HG02981 (cell line): ENCODE results near the gene CPA4.
"Not testable (repeated sequence)": the region's sequence is repeated elsewhere in the genome, so short reads cannot be mapped to it uniquely, and the experiment has no call there.

Source experiments
- ATAC-seq: cut with Tn5 transposase; IDR thresholded peaks from one replicate; pipeline ENCODE4 v1.9.1; 2021; ENCODE audit warnings: mild to moderate bottlenecking, moderate library complexity; ENCODE audit not compliant: unreplicated experiment

Gene CPA4

DNA sequence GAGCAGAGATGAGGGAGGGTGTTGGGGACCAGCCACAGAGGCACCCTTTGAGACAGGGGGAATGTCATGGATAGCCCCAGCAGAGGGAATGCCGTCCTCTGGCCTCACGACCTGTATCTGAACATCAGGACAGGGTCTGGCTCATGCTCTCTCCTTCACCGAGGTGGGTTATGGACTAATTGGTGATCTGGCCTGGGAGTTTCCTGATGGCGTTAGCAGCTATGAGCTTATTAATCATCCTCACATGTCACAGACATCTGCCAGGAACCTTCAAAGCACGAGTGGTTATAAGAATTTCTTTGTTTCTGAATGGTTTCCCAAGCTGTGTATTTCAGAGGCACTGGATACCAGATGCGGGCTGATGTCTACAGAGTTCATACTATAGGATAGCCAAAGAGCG lies 6.9 kb downstream of the CPA4 start:
- no peak for ATAC-seq

DNA sequence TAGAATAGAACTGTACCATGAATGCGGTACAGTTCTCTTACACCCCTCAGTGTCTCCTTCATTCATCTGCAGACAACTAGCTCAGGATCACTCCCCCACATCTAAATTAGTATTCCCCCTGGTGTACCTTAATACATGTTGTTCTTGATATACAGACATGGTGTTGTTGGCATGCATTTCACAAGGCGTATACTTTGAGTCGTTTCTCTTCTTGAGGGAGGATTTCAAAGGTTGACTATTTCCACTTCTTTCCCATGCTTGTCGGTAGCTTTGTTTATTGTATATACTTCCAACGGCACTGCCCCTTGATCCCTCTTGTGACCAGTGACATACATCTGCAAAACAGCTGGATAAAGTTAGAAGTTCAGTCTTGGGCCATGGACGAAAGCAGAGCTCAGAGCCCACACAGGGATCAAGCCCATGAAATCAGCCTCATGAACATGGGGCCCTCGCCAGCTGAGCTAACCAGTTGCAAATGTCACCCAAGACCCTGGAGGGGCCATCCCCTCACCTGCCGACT lies 8.6 kb downstream of the CPA4 start:
- no peak for ATAC-seq

DNA sequence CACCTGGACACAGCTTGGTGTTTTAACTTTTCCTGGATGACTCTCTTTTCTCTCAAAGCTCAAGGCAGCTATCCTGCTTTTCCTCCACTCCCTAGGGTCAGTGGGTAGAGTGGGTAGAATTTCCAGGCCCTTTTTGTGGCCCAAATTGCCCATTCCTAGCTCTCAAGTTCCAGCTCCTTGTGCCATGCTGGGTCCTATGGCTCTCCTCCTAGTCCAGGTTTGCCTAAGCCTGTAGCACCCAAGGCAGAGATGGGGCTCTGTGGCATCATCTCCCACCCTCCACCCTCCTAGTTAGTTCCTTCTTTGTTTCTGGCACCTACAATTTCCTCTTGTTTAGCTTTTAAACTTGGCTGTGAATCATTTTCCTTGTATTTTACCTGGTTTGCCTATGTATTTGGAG lies 9.7 kb downstream of the CPA4 start:
- ATAC-seq = no peak

DNA sequence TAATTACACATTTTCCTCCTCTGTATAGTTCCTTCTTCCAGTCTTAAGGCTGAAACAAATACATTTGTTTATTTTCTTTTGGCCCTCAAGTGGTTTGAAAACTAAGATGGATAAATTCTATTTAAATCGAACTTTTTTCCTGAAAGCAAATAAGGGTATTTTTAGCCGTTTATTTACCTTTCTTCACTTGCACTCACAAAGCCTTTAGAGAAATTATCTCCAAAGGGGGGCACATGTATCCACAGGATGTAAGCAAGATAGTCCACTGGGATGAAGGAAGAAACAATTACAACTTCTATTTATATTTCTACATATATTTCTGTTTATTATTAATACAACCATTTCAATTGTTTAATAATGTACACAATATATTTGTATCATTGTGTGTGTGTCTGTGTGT lies 10.2 kb downstream of the CPA4 start:
- no peak for ATAC-seq

DNA sequence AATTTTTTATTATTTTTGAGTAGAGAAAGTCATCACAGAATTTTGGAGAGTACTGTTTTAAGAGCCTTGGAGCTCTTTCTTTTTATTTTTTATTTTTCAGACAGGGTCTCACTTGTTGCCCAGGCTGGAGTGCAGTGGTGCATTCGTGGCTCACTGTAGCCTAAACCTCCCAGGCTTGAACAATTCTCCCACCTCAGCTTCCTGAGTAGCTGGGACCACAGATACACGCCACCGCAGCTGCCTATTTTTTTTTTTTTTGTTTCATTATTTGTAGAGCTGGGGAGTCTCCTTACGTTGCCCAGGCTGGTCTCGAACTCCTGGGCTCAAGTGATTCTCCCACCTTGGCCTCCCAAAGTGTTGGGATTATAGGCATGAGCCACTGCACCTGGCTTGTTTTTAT lies 10.6 kb downstream of the CPA4 start:
- ATAC-seq = no peak

DNA sequence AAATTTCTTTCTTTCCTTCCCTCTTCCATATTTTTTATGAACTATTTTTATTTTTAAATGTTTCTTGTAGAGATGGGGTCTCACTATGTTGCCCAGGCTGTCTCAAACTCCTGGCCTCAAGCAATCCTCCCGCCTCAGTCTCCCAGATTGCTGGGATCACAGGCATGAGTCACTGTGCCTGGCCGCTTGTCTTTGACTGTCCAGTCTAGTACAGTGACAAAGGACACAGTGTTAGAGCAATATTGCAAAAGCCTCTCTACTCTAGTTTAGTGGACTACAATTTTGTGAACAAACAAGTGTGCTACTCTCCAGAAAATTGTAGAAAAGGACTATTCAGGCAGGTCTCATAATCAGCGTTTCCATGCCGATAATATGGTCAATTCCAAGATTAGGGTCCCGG lies 11.0 kb downstream of the CPA4 start:
- no peak for ATAC-seq

GRCh38 chr7:130304878-130305277 lies 11.9 kb downstream of the CPA4 start:
- ATAC-seq = no peak

DNA sequence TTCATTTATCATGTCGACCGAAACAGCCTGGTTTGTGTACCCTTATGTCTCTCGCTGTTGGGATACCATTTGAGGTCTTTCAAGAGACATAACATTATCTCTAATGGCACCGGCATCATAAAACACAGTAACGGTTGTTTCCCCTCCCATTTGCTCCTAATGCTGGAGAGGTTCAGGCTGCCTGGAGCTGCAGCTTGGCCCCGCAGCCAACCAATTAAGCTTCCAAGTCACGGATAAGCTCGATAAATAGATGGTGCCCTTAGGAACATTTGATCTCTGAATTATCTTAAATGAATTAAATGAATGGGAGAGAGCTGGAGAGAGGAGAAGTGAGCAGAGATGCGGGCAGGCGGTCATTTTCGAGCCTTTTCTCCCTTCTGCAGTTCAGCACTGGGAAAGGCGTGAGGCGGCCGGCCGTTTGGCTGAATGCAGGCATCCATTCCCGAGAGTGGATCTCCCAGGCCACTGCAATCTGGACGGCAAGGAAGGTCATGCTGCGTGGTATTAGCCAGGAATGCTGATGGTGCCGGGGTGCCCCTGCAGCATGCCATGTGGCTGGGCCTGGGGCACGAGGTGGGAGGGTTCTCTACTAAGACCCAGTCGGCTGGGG lies 12.6 kb downstream of the CPA4 start:
- ATAC-seq = no peak

DNA sequence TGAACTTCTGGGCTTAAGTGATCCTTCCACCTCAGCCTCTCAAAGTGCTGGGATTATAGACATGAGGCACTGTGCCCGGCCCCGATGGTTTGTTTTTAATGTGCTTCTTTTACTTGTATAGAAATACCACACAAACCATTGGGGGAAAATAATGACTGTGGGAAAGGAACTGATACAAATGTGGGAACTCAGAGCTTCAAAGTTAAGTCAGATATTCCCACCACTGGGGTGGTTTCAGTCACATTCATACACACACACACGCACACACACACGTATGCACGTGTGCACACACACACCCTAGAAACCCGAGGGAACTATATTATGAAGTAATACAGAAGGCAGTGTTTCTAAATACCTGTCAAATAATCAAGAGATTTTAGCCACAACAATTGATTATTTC lies 17.0 kb downstream of the CPA4 start:
- no peak for ATAC-seq

- no peak for ATAC-seq
These were observed 21.3 kb downstream of the CPA4 start for GRCh38 chr7:130314305-130314704.

DNA sequence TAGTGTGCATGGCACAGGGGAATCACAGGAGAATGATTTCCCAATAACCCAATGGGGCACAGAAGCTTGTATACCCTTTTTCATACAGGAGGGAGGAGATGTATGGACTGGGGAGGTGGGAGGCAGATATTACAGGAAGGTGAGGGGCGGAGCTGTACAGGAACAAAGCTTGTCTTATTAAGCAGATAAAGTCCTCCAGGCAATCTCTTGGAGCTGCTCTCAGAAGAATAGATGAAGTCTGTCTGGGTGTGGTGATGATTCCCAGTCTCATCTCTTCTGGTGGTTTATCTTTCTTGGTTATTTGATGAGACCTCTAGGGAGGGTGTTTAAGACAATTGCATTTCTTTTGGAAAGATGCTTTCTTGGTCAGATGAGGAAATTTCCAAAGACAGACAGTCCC lies 26.6 kb downstream of the CPA4 start:
- no peak for ATAC-seq

DNA sequence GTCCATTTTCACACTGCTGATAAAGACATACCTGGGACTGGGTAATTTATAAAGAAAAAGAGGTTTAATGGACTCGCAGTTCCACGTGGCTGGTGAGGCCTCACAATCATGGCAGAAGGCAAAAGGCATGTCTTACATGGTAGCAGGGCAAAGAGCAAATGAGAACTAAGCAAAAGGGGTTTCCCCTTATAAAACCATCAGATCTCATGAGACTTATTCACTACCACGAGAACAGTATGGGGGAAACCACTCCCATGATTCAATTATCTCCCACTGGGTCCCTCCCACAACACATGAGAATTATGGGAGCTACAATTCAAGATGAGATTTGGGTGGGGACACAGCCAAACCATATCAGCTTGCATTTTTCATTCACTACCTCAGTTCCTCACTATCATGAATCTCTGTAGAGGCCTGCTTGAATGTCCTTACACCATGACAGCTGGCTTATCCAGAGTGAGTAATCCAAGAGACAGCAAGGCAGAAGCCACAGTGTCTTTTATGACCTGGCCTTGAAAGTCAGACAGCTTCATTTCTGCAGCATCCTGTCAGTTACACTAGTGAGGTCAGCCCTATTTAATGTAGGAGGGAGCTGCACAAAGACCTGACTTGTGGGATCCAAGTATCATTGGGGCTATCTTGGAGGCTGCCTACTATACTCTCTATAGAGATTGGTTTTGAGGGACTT lies 28.7 kb downstream of the CPA4 start:
- not testable (repeated sequence) for ATAC-seq

- ATAC-seq = no peak
These were observed 29.7 kb downstream of the CPA4 start for GRCh38 chr7:130322615-130323014.

- no peak for ATAC-seq
These were observed 31.5 kb downstream of the CPA4 start for GRCh38 chr7:130324306-130324943.

GRCh38 chr7:130329681-130330080 lies 36.7 kb downstream of the CPA4 start:
- ATAC-seq = no peak

DNA sequence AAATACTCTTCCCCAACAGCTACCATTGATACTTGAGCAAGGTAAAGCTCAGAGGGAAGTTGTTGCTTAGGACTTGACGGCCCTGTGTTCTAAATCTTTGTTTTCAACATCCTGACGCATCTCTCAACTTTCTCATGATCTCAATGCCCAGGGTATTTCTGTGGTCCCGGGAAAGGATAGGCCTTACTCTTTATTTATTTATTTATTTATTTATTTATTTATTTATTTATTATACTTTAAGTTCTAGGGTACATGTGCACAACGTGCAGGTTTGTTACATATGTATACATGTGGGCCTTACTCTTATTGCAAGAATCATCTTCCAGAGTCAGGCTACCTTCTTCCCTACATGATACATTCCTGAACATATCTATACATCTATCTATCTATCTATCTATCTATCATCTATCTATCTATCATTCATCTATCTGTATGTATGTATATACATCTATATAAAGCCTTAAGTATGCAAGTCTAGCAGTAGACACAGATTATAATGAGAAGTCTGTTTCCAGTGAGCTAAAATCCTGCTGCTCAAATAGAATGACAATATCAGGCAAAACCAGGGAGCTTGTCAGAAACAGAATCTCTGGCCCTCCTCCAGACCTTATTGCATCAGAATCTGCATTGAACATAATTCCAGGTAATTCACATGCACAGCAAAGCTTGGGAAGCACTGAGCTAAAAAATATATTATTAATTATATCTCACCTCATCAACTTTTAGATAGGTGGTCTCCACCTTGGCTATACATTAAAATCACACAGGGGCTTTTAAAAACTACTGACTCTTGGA lies 39.5 kb downstream of the CPA4 start:
- no peak for ATAC-seq

- no peak for ATAC-seq
These were observed 40.9 kb downstream of the CPA4 start for GRCh38 chr7:130333832-130334231.

- no peak for ATAC-seq
These were observed 41.3 kb downstream of the CPA4 start for GRCh38 chr7:130334274-130334673.

GRCh38 chr7:130337410-130337971 lies 44.5 kb downstream of the CPA4 start:
- no peak for ATAC-seq

GRCh38 chr7:130338233-130338632 lies 45.3 kb downstream of the CPA4 start:
- no peak for ATAC-seq

- ATAC-seq = no peak
These were observed 48.9 kb downstream of the CPA4 start for GRCh38 chr7:130341882-130342281.
